Endothelial cell of umbilical vein (primary cell): ENCODE data around the gene CCDC172. TPM values are rescaled to one million over a fixed set of nuclear protein-coding genes. Genes with fewer than 3 reads are reported as not detected.

Experiments used
- BruUV-seq: library from RNA; stranded (reverse); fragments of 400-500 nt; replicated peaks from 2 replicates; lab custom pipeline; 2021; lab: Mats Ljungman, UMichigan
- CTCF ChIA-PET: fragments of 300-600, 350-600 bp; sonication (Branson Sonifier 250); formaldehyde crosslinking; loops from one replicate; lab custom pipeline; 2021; ENCODE audit warnings: antibody characterized with exemption, inconsistent platforms; lab: Charles Lee
- POLR2A ChIA-PET: fragments of 300-600, 350-600 bp; sonication (Branson Sonifier 250); formaldehyde crosslinking; loops from one replicate; lab custom pipeline; 2021; ENCODE audit warnings: antibody characterized with exemption, inconsistent platforms; lab: Charles Lee
- DNase-seq: peaks from one replicate; pipeline ENCODE4 v3.0.0-alpha.2; 2011; ENCODE audit warnings: low read depth, low spot score
- FAIRE-seq: peaks from 2 replicates; lab custom pipeline; 2011; peaks lifted over from hg19 to GRCh38; lab: Jason Lieb, UNC
- H2AFZ ChIP-seq: 2 replicates; pipeline ENCODE4 v1.6.0; 2012; ENCODE audit warnings: low read depth, low read length, control low read depth, inconsistent platforms
- H3K27ac ChIP-seq: 2 replicates; pipeline ENCODE4 v1.5.1; 2011; ENCODE audit warnings: low read depth, mild to moderate bottlenecking, control low read depth, low read length, moderate library complexity; ENCODE audit not compliant: insufficient read depth
- H3K27me3 ChIP-seq, 2 experiments: 2 replicates each; pipeline versions ENCODE4 v1.6.0 to v1.6.1; 2011; ENCODE audit warnings: low read length in 2 of 2, mixed read lengths in 1 of 2; ENCODE audit not compliant: control insufficient read depth in 2 of 2, insufficient read depth in 2 of 2
- H3K36me3 ChIP-seq, 2 experiments: 2 replicates in 1 of 2; 3 replicates in 1 of 2; pipeline ENCODE4 v1.5.1; 2011; ENCODE audit warnings: low read length in 2 of 2, mild to moderate bottlenecking in 1 of 2, moderate library complexity in 1 of 2; ENCODE audit not compliant: control insufficient read depth in 2 of 2, insufficient read depth in 2 of 2; ENCODE audit errors: extremely low read depth in 1 of 2
- H3K4me1 ChIP-seq: 3 replicates; pipeline ENCODE4 v1.5.1; 2011; ENCODE audit warnings: mild to moderate bottlenecking, low read length; ENCODE audit not compliant: control insufficient read depth, insufficient read depth; ENCODE audit errors: extremely low read depth
- H3K4me2 ChIP-seq: 2 replicates; pipeline ENCODE4 v1.6.1; 2011; ENCODE audit warnings: low read length, control low read depth, mixed read lengths; ENCODE audit not compliant: insufficient read depth
- H3K4me3 ChIP-seq, 3 experiments: fragments of 200-600 bp in 1 of 3; sonication (generic), shearing (Covaris generic) in 1 of 3; replicated peaks in 1 of 3; 2 replicates each; pipeline ENCODE4 v1.5.1; 2011 to 2016; ENCODE audit warnings: control low read depth in 3 of 3, low read length in 3 of 3, mild to moderate bottlenecking in 2 of 3, inconsistent platforms in 1 of 3, low read depth in 1 of 3, moderate library complexity in 1 of 3; ENCODE audit not compliant: insufficient read depth in 1 of 3
- H3K79me2 ChIP-seq: 2 replicates; pipeline ENCODE4 v1.6.0; 2012; ENCODE audit warnings: low read length, inconsistent platforms; ENCODE audit not compliant: control insufficient read depth, insufficient read depth
- H3K9ac ChIP-seq: replicated peaks from 2 replicates; pipeline ENCODE3; 2011; ENCODE audit warnings: low read length, control low read depth; ENCODE audit not compliant: insufficient read depth; ENCODE audit errors: extremely low read depth
- H3K9me1 ChIP-seq: replicated peaks from 3 replicates; pipeline ENCODE4 v1.6.0; 2011; ENCODE audit warnings: mild to moderate bottlenecking, low read length; ENCODE audit not compliant: control insufficient read depth, insufficient read depth; ENCODE audit errors: extremely low read depth
- H3K9me3 ChIP-seq: replicated peaks from 2 replicates; pipeline ENCODE4 v1.5.1; 2012; ENCODE audit warnings: low read length, inconsistent platforms; ENCODE audit not compliant: control insufficient read depth, insufficient read depth
- H4K20me1 ChIP-seq: replicated peaks from 2 replicates; pipeline ENCODE3; 2011; ENCODE audit warnings: mild to moderate bottlenecking, low read length; ENCODE audit not compliant: control insufficient read depth, insufficient read depth; ENCODE audit errors: extremely low read depth
- EZH2 ChIP-seq: IDR thresholded peaks from 2 replicates; pipeline ENCODE4 v1.6.1; 2012; ENCODE audit warnings: borderline replicate concordance, low read depth, mild to moderate bottlenecking, moderate library complexity, low read length, inconsistent platforms; ENCODE audit not compliant: severe bottlenecking
- FOS ChIP-seq: IDR thresholded peaks from 2 replicates; pipeline ENCODE4 v1.6.1; 2011; ENCODE audit warnings: mild to moderate bottlenecking, low read length, moderate library complexity, borderline replicate concordance; ENCODE audit not compliant: insufficient read depth
- GATA2 ChIP-seq: IDR thresholded peaks from 2 replicates; pipeline ENCODE4 v1.7.0; 2011; ENCODE audit warnings: low read depth, mild to moderate bottlenecking, moderate library complexity, mixed read lengths, low read length; ENCODE audit not compliant: insufficient read length, insufficient read depth
- JUN ChIP-seq: IDR thresholded peaks from 2 replicates; pipeline ENCODE4 v1.6.1; 2011; ENCODE audit warnings: borderline replicate concordance, low read depth; ENCODE audit not compliant: insufficient read length, insufficient read depth
- MYC ChIP-seq: IDR thresholded peaks from one replicate; pipeline ENCODE4 v1.6.1; 2011; ENCODE audit warnings: mild to moderate bottlenecking, low read depth, low read length
- POLR2A ChIP-seq: IDR thresholded peaks from 2 replicates; pipeline ENCODE4 v1.6.1; 2012; ENCODE audit warnings: low read depth, mild to moderate bottlenecking, control low read depth, low read length
- POLR2AphosphoS5 ChIP-seq: IDR thresholded peaks from 2 replicates; pipeline ENCODE4 v1.6.1; 2012; ENCODE audit warnings: low read depth, mild to moderate bottlenecking, control low read depth, low read length, moderate library complexity; ENCODE audit not compliant: insufficient read depth
- dilution Hi-C: fragments of 300-500 bp; cut with MboI; formaldehyde crosslinking; loops from one replicate; pipeline ENCODE4 v1.15.0; 2019; ENCODE audit warnings: low sequenced_read_pairs; ENCODE audit not compliant: extremely low pct_ligation_motif_present
- intact Hi-C: fragments of 100-400 bp; cut with micrococcal nuclease; formaldehyde crosslinking; loops from one replicate; pipeline ENCODE4 v1.10.0; 2022
- polyA plus RNA-seq, 4 experiments: library from polyadenylated mRNA; depleted of rRNA in 3 of 4; stranded (reverse) in 3 of 4; unstranded in 1 of 4; fragments of >200 nt; gene quantifications; 2 replicates each; pipeline versions ENCODE4 v1.2.1 to v1.2.3, GENCODE V29; 2011 to 2012; ENCODE audit warnings: missing spikeins in 1 of 4
- total RNA-seq: library from RNA; stranded (reverse); gene quantifications from 2 replicates; pipeline ENCODE4 v1.2.3, GENCODE V29; 2021
- TF ChIP-seq, protein P1 (sequence below): IDR thresholded peaks from 2 replicates; pipeline ENCODE4 v1.6.1; 2011; ENCODE audit not compliant: insufficient read depth, insufficient read length
- TF ChIP-seq, protein P2 (sequence below), 2 donors: IDR thresholded peaks; 1 replicate in 1 of 2; 2 replicates in 1 of 2; pipeline ENCODE4 v1.5.1; 2011; ENCODE audit warnings: low read length in 2 of 2, mild to moderate bottlenecking in 2 of 2, moderate library complexity in 2 of 2, control low read depth in 1 of 2, inconsistent platforms in 1 of 2, low read depth in 1 of 2; ENCODE audit not compliant: insufficient read depth in 1 of 2; ENCODE audit errors: extremely low read depth in 1 of 2

The CCDC172 gene
- total and polyA plus RNA-seq, 2 donors (not counting 3 experiments of a cell fraction or from before 2014, with no cell fraction given): not detected

DNA sequence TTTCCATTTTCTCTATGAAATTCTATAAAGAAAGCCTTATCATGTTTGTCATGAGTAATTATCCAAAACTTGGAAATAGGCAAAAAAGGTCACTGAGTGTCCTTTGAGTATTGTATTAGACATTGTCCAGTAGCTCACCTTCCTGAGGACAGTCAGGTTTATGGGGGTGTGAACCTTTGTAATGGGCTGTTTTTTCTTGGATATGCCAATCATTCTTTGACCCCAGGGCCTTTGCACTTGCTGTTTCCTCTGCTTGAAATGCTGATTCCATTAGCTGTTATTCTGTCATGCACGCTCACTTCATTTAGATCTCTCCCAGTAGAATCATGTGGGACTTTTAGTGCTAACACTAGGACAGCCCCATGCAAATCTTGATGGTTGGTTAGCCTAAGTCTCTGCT, 4.9 kb downstream of the CCDC172 start:
- H2AFZ ChIP-seq: no peak overlapping the region
- POLR2A ChIA-PET: no interaction called here
- H4K20me1 ChIP-seq: no peaks in the 10 kb centered on the region
- CTCF ChIA-PET: no interaction called here
- no peak for DNase-seq
- intact Hi-C loops (no loop called here), dilution Hi-C loops (no loop called here)
- FAIRE-seq: no peak
- no peak overlapping the region for H3K9ac ChIP-seq
- no peaks in the 10 kb centered on the region for H3K27me3 ChIP-seq
- TF ChIP-seq FOS: no peak
- TF ChIP-seq JUN: no peak
- TF ChIP-seq, protein P1, sequence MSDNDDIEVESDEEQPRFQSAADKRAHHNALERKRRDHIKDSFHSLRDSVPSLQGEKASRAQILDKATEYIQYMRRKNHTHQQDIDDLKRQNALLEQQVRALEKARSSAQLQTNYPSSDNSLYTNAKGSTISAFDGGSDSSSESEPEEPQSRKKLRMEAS: no peak
- TF ChIP-seq EZH2: no peak
- no peak for TF ChIP-seq POLR2A
- TF ChIP-seq, protein P2, sequence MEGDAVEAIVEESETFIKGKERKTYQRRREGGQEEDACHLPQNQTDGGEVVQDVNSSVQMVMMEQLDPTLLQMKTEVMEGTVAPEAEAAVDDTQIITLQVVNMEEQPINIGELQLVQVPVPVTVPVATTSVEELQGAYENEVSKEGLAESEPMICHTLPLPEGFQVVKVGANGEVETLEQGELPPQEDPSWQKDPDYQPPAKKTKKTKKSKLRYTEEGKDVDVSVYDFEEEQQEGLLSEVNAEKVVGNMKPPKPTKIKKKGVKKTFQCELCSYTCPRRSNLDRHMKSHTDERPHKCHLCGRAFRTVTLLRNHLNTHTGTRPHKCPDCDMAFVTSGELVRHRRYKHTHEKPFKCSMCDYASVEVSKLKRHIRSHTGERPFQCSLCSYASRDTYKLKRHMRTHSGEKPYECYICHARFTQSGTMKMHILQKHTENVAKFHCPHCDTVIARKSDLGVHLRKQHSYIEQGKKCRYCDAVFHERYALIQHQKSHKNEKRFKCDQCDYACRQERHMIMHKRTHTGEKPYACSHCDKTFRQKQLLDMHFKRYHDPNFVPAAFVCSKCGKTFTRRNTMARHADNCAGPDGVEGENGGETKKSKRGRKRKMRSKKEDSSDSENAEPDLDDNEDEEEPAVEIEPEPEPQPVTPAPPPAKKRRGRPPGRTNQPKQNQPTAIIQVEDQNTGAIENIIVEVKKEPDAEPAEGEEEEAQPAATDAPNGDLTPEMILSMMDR (IDR thresholded peaks at IDR 0.05; ENCODE audit: extremely low read depth in 1 of 2, insufficient read depth in 1 of 2, low read depth in 1 of 2, low read length in 2 of 2): no peak
- no peak for TF ChIP-seq GATA2
- no peak for TF ChIP-seq MYC
- TF ChIP-seq POLR2AphosphoS5: no peak
- no peaks in the 10 kb centered on the region for H3K9me1 ChIP-seq
- no peak overlapping the region for H3K27ac ChIP-seq
- H3K9me3 ChIP-seq: no peaks in the 10 kb centered on the region
- no peak overlapping the region for H3K4me2 ChIP-seq
- no peak overlapping the region for H3K4me3 ChIP-seq
- H3K36me3 ChIP-seq: no peaks in the 10 kb centered on the region
- BruUV-seq: no TSS peak
- H3K79me2 ChIP-seq: no peaks in the 10 kb centered on the region
- H3K4me1 ChIP-seq: no peaks in the 10 kb centered on the region
